ENCODE measurements around the gene MYO5C. TPM values are rescaled to one million over a fixed set of nuclear protein-coding genes. Genes with fewer than 3 reads are reported as not detected.

MYO5C gene
- total RNA-seq, 2 donors from 2014 or later: 19.1 to 26.7 TPM

DNA sequence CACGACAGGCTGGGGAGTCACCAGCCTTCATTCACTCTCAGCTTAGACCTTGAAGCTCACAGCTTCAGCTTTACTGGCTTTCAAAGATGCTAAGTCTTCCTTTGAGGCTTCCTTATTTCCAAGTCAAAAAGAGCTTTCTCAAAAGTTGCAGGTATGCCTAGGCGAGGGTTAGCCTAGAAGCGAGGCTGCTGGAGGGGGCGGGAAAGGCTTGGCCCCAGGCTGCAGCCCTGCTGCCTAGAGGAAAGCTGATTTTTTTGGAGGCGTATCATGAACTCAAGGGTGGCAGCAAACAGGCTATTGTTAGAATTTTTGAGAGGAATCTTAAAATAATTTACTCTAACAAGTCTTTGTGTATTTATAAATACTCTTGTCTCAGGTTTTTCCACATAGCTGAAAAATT, 37.1 kb downstream of the MYO5C start:
- H3K27me3 Mint-ChIP-seq (ENCODE audit: insufficient read depth): no peaks in the 10 kb centered on the region
- peak overlapping the region; percentile 80 for H3K27ac Mint-ChIP-seq
- H3K27ac ChIP-seq (ENCODE audit: low read depth, low read length): no peak overlapping the region
- no peaks in the 10 kb centered on the region for H3K27me3 ChIP-seq (ENCODE audit: control insufficient read depth, insufficient read depth, low read length, poor library complexity, severe bottlenecking)
- H3K4me3 ChIP-seq (ENCODE audit: low read length): no peak overlapping the region
- TF ChIP-seq, protein P1, sequence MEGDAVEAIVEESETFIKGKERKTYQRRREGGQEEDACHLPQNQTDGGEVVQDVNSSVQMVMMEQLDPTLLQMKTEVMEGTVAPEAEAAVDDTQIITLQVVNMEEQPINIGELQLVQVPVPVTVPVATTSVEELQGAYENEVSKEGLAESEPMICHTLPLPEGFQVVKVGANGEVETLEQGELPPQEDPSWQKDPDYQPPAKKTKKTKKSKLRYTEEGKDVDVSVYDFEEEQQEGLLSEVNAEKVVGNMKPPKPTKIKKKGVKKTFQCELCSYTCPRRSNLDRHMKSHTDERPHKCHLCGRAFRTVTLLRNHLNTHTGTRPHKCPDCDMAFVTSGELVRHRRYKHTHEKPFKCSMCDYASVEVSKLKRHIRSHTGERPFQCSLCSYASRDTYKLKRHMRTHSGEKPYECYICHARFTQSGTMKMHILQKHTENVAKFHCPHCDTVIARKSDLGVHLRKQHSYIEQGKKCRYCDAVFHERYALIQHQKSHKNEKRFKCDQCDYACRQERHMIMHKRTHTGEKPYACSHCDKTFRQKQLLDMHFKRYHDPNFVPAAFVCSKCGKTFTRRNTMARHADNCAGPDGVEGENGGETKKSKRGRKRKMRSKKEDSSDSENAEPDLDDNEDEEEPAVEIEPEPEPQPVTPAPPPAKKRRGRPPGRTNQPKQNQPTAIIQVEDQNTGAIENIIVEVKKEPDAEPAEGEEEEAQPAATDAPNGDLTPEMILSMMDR (conservative IDR thresholded peaks at IDR 0.05): no peak
- H3K9ac ChIP-seq (ENCODE audit: extremely low read depth, low read length, poor library complexity, severe bottlenecking): peak overlapping the region; percentile 6
- no peaks in the 10 kb centered on the region for H3K9me3 ChIP-seq (ENCODE audit: control insufficient read depth, low read length)
- DNase-seq: no peak
- 93 to 94% methylated on average over 2 to 5 of the region's 5 CpGs for WGBS, 2 experiments (ENCODE audit: insufficient coverage in 1 of 2, insufficient read length in 1 of 2)
- H3K4me3 Mint-ChIP-seq: no peak overlapping the region
- H3K36me3 Mint-ChIP-seq (ENCODE audit: low read depth): peaks cover 29% of the 10 kb centered on the region
- H3K4me1 Mint-ChIP-seq: peaks cover 47% of the 10 kb centered on the region
- no peaks in the 10 kb centered on the region for H3K36me3 ChIP-seq (ENCODE audit: control insufficient read depth, insufficient read depth, low read length)
- no peaks in the 10 kb centered on the region for H3K9me3 Mint-ChIP-seq
- H3K4me1 ChIP-seq (ENCODE audit: control insufficient read depth, insufficient read depth, low read length): peaks cover 40% of the 10 kb centered on the region

GRCh38 chr15:52257734-52258062, 37.9 kb downstream of the MYO5C start:
- Mint-ChIP-seq H3K4me3 (peak overlapping the region; percentile 10), H3K27me3 (ENCODE audit: insufficient read depth) (no peaks in the 10 kb centered on the region)

DNA sequence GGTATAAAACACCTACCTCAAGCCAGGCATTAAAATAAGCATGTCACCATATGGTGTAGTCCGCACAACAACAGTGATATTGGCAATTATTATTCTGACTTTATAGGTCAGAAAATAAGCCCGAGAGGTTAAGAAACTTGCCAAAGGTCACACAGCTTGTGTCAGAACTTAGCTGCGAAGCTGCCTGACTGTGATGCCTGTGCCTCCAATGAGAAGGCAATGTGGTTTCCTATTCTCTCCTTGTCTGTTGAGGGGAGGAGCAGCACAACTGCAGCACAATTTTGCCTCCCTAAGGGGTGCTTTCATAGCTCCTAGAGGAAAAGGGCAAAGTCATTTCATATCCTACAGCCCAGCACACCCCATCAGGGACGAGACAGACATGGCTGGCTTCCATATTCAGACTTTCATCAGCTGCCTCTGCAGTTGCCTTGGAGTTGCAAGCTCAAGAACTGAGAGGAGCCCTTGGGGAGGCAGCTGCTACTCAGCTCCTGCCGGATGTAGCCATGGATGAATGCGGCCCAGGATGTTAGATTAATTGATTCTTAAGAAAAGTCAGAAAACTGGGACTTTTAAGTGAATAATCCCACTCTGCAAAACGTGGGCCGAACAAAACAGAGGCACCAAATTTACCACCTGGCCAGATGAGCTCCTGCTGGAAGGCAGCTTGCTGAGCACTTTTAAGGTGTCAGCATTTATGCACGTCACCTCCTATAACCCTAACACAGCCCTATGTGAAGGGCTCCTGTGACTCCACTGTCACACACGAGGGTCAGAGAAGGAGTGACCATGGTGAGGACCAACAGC, 38.5 kb downstream of the MYO5C start:
- 82 to 83% methylated on average over 9 to 10 of the region's 10 CpGs for WGBS, 2 experiments (ENCODE audit: insufficient coverage in 1 of 2, insufficient read length in 1 of 2)
- Histone ChIP-seq H3K27ac (ENCODE audit: low read depth, low read length) (no peak overlapping the region), H3K4me3 (ENCODE audit: low read length) (no peak overlapping the region), H3K4me1 (ENCODE audit: control insufficient read depth, insufficient read depth, low read length) (peaks cover 29% of the 10 kb centered on the region), H3K27me3 (ENCODE audit: control insufficient read depth, insufficient read depth, low read length, poor library complexity, severe bottlenecking) (no peaks in the 10 kb centered on the region), H3K9ac (ENCODE audit: extremely low read depth, low read length, poor library complexity, severe bottlenecking) (no peak overlapping the region), H3K9me3 (ENCODE audit: control insufficient read depth, low read length) (no peaks in the 10 kb centered on the region), H3K36me3 (ENCODE audit: control insufficient read depth, insufficient read depth, low read length) (no peaks in the 10 kb centered on the region)
- Mint-ChIP-seq H3K27me3 (ENCODE audit: insufficient read depth) (no peaks in the 10 kb centered on the region), H3K4me1 (peaks cover 33% of the 10 kb centered on the region), H3K36me3 (ENCODE audit: low read depth) (peaks cover 25% of the 10 kb centered on the region), H3K9me3 (no peaks in the 10 kb centered on the region), H3K27ac (peak overlapping the region; percentile 35), H3K4me3 (no peak overlapping the region)
- TF ChIP-seq, protein P1 (conservative IDR thresholded peaks at IDR 0.05): no peak
- DNase-seq: peak; percentile 61

More at GRCh38 chr15:52257734-52258062, 37.9 kb downstream of the MYO5C start:
- Histone ChIP-seq H3K4me3 (ENCODE audit: low read length) (no peak overlapping the region), H3K4me1 (ENCODE audit: control insufficient read depth, insufficient read depth, low read length) (peaks cover 35% of the 10 kb centered on the region), H3K27ac (ENCODE audit: low read depth, low read length) (no peak overlapping the region), H3K36me3 (ENCODE audit: control insufficient read depth, insufficient read depth, low read length) (no peaks in the 10 kb centered on the region), H3K9me3 (ENCODE audit: control insufficient read depth, low read length) (no peaks in the 10 kb centered on the region), H3K9ac (ENCODE audit: extremely low read depth, low read length, poor library complexity, severe bottlenecking) (peak overlapping the region; percentile 6), H3K27me3 (ENCODE audit: control insufficient read depth, insufficient read depth, low read length, poor library complexity, severe bottlenecking) (no peaks in the 10 kb centered on the region)
- no peaks in the 10 kb centered on the region for H3K9me3 Mint-ChIP-seq
- peak overlapping the region; percentile 80 for H3K27ac Mint-ChIP-seq
- TF ChIP-seq, protein P1 (conservative IDR thresholded peaks at IDR 0.05): no peak
- H3K36me3 Mint-ChIP-seq (ENCODE audit: low read depth): peaks cover 24% of the 10 kb centered on the region
- DNase-seq: peak; percentile 79
- 61 to 62% methylated on average over 5 of the region's 5 CpGs for WGBS, 2 experiments (ENCODE audit: insufficient coverage in 1 of 2, insufficient read length in 1 of 2)
- H3K4me1 Mint-ChIP-seq: peaks cover 39% of the 10 kb centered on the region

Measured in endodermal cell (in vitro differentiated cells).